Measurements from ENCODE around the gene OTOG. TPM values are rescaled to one million over a fixed set of nuclear protein-coding genes. Genes with fewer than 3 reads are reported as not detected.

The OTOG gene
- total RNA-seq, 2 experiments from 2014 or later: not detected

GRCh38 chr11:17646451-17647145, 99.5 kb downstream of the OTOG start:
- no peak overlapping the region for H3K27ac Mint-ChIP-seq
- H3K36me3 Mint-ChIP-seq (ENCODE audit: low read depth): no peaks in the 10 kb centered on the region
- no peaks in the 10 kb centered on the region for H3K9me3 Mint-ChIP-seq
- H3K4me3 Mint-ChIP-seq: no peak overlapping the region
- ChIA-PET POLR2A (no interaction called here), CTCF (no interaction called here)
- H3K4me1 Mint-ChIP-seq: no peaks in the 10 kb centered on the region
- H3K27me3 Mint-ChIP-seq: peaks cover 23% of the 10 kb centered on the region
- DNase-seq: no peak

- Mint-ChIP-seq H3K36me3 (ENCODE audit: low read depth) (no peaks in the 10 kb centered on the region), H3K27me3 (peaks cover 23% of the 10 kb centered on the region)
- CTCF ChIA-PET: no interaction called here
Measured at GRCh38 chr11:17648528-17648927, 101.5 kb downstream of the OTOG start.

GRCh38 chr11:17649261-17649660, 102.2 kb downstream of the OTOG start:
- CTCF ChIA-PET: no interaction called here
- Mint-ChIP-seq H3K36me3 (ENCODE audit: low read depth) (no peaks in the 10 kb centered on the region), H3K27ac (no peak overlapping the region), H3K9me3 (no peaks in the 10 kb centered on the region), H3K4me1 (no peaks in the 10 kb centered on the region), H3K27me3 (peaks cover 23% of the 10 kb centered on the region), H3K4me3 (no peak overlapping the region)
- no peak for DNase-seq
- POLR2A ChIA-PET: no interaction called here

More at GRCh38 chr11:17648528-17648927, 101.5 kb downstream of the OTOG start:
- no peaks in the 10 kb centered on the region for H3K4me1 Mint-ChIP-seq
- no peaks in the 10 kb centered on the region for H3K9me3 Mint-ChIP-seq
- H3K4me3 Mint-ChIP-seq: no peak overlapping the region
- POLR2A ChIA-PET: no interaction called here
- no peak overlapping the region for H3K27ac Mint-ChIP-seq
- no peak for DNase-seq

GRCh38 chr11:17649696-17650095, 102.6 kb downstream of the OTOG start:
- H3K9me3 Mint-ChIP-seq: no peaks in the 10 kb centered on the region
- DNase-seq: no peak
- no peaks in the 10 kb centered on the region for H3K36me3 Mint-ChIP-seq (ENCODE audit: low read depth)
- POLR2A ChIA-PET: no interaction called here
- H3K27me3 Mint-ChIP-seq: peaks cover 23% of the 10 kb centered on the region
- no peak overlapping the region for H3K27ac Mint-ChIP-seq
- H3K4me1 Mint-ChIP-seq: no peaks in the 10 kb centered on the region
- CTCF ChIA-PET: no interaction called here
- no peak overlapping the region for H3K4me3 Mint-ChIP-seq

GRCh38 chr11:17650127-17650911, 103.3 kb downstream of the OTOG start:
- ChIA-PET POLR2A (no interaction called here), CTCF (no interaction called here)
- H3K4me3 Mint-ChIP-seq: no peak overlapping the region
- no peak overlapping the region for H3K27ac Mint-ChIP-seq
- no peaks in the 10 kb centered on the region for H3K4me1 Mint-ChIP-seq
- DNase-seq: no peak
- H3K9me3 Mint-ChIP-seq: peaks cover 3% of the 10 kb centered on the region
- no peaks in the 10 kb centered on the region for H3K36me3 Mint-ChIP-seq (ENCODE audit: low read depth)
- peaks cover 29% of the 10 kb centered on the region for H3K27me3 Mint-ChIP-seq

- no peak for DNase-seq
- Mint-ChIP-seq H3K36me3 (ENCODE audit: low read depth) (no peaks in the 10 kb centered on the region), H3K27me3 (peaks cover 30% of the 10 kb centered on the region), H3K4me1 (no peaks in the 10 kb centered on the region), H3K4me3 (no peak overlapping the region), H3K9me3 (peaks cover 10% of the 10 kb centered on the region), H3K27ac (no peak overlapping the region)
- ChIA-PET CTCF (interaction anchor here (1.0 kb wide), 1 partner anchor 51 kb away, joined by 3 read pairs; no protein-coding TSS in a partner anchor), POLR2A (no interaction called here)
Measured at GRCh38 chr11:17651061-17651460, 104.0 kb downstream of the OTOG start.

DNA sequence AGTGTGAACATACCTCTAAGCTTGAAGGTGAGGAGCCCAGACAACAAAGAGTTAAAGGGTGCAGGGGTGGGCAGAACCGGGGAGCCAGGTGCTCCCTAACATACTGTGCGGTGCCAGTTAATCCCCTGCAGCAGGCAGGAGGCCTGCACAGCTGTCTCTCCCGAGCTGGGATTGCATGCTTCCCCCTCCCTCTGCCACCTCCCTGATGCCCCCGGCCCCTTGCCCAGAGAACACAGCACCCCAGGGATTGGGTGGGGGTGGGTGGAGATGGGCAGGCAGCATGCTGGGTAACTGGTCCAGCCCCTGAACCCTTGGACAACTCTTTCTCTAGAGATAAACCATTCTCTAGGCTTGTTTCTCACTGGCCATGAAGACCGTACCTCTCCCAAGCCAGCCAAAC, 104.6 kb downstream of the OTOG start:
- peaks cover 10% of the 10 kb centered on the region for H3K9me3 Mint-ChIP-seq
- H3K27me3 Mint-ChIP-seq: peaks cover 30% of the 10 kb centered on the region
- no peak overlapping the region for H3K4me3 Mint-ChIP-seq
- DNase-seq: no peak
- no peaks in the 10 kb centered on the region for H3K36me3 Mint-ChIP-seq (ENCODE audit: low read depth)
- POLR2A ChIA-PET: no interaction called here
- no peaks in the 10 kb centered on the region for H3K4me1 Mint-ChIP-seq
- no peak overlapping the region for H3K27ac Mint-ChIP-seq
- CTCF ChIA-PET: interaction anchor here (1.0 kb wide), 1 partner anchor 52 kb away, joined by 3 read pairs; no protein-coding TSS in a partner anchor

- H3K4me1 Mint-ChIP-seq: no peaks in the 10 kb centered on the region
- H3K36me3 Mint-ChIP-seq (ENCODE audit: low read depth): no peaks in the 10 kb centered on the region
- peaks cover 10% of the 10 kb centered on the region for H3K9me3 Mint-ChIP-seq
- H3K4me3 Mint-ChIP-seq: no peak overlapping the region
- ChIA-PET CTCF (interaction anchor here (1.0 kb wide), 1 partner anchor 27 kb away, joined by 3 read pairs; no protein-coding TSS in a partner anchor), POLR2A (no interaction called here)
- peaks cover 33% of the 10 kb centered on the region for H3K27me3 Mint-ChIP-seq
- no peak for DNase-seq
- no peak overlapping the region for H3K27ac Mint-ChIP-seq
Measured at GRCh38 chr11:17652556-17652955, 105.5 kb downstream of the OTOG start.

GRCh38 chr11:17653611-17654010, 106.6 kb downstream of the OTOG start:
- H3K36me3 Mint-ChIP-seq (ENCODE audit: low read depth): no peaks in the 10 kb centered on the region
- H3K4me3 Mint-ChIP-seq: no peak overlapping the region
- ChIA-PET CTCF (no interaction called here), POLR2A (no interaction called here)
- DNase-seq: no peak
- H3K27ac Mint-ChIP-seq: no peak overlapping the region
- H3K4me1 Mint-ChIP-seq: no peaks in the 10 kb centered on the region
- H3K9me3 Mint-ChIP-seq: peaks cover 10% of the 10 kb centered on the region
- peaks cover 37% of the 10 kb centered on the region for H3K27me3 Mint-ChIP-seq

- Mint-ChIP-seq H3K4me1 (no peaks in the 10 kb centered on the region), H3K27ac (no peak overlapping the region), H3K9me3 (peaks cover 10% of the 10 kb centered on the region), H3K27me3 (peaks cover 40% of the 10 kb centered on the region), H3K36me3 (ENCODE audit: low read depth) (no peaks in the 10 kb centered on the region), H3K4me3 (no peak overlapping the region)
- ChIA-PET POLR2A (no interaction called here), CTCF (interaction anchor here (0.5 kb wide), 1 partner anchor 480 kb away, joined by 3 read pairs; no protein-coding TSS in a partner anchor)
- no peak for DNase-seq
Measured at GRCh38 chr11:17655682-17656081, 108.6 kb downstream of the OTOG start.

DNA sequence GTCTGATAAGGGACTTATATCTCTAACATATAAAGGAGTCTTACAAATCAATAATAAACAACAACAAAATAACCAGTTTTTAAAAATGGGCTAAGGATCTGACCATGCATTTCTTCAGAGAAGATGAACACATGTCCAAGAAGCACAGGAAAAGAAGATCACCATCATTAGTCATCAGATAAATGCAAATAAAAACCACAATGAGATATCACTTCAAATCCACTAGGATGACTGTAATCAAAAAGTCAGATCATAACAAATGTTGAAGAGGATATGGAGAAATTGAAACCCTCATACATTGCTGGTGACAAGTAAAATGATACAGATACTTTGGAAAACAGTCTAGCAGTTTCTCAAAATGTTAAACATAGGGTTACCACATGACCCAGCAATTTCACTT, 111.2 kb downstream of the OTOG start:
- Mint-ChIP-seq H3K9me3 (peaks cover 10% of the 10 kb centered on the region), H3K4me3 (no peak overlapping the region), H3K27ac (no peak overlapping the region), H3K27me3 (peaks cover 48% of the 10 kb centered on the region), H3K36me3 (ENCODE audit: low read depth) (no peaks in the 10 kb centered on the region), H3K4me1 (no peaks in the 10 kb centered on the region)
- POLR2A ChIA-PET: no interaction called here
- CTCF ChIA-PET: no interaction called here
- DNase-seq: no peak

- no peak for DNase-seq
- ChIA-PET CTCF (no interaction called here), POLR2A (interaction anchor here (0.6 kb wide), 1 partner anchor 1061 kb away, joined by 3 read pairs; no protein-coding TSS in a partner anchor)
- Mint-ChIP-seq H3K27ac (no peak overlapping the region), H3K4me3 (no peak overlapping the region), H3K27me3 (peaks cover 31% of the 10 kb centered on the region), H3K36me3 (ENCODE audit: low read depth) (no peaks in the 10 kb centered on the region), H3K4me1 (no peaks in the 10 kb centered on the region), H3K9me3 (no peaks in the 10 kb centered on the region)
Measured at GRCh38 chr11:17668166-17668565, 121.1 kb downstream of the OTOG start.

GRCh38 chr11:17672469-17672868, 125.4 kb downstream of the OTOG start:
- no peak for DNase-seq
- H3K27me3 Mint-ChIP-seq: peaks cover 27% of the 10 kb centered on the region
- no peak overlapping the region for H3K27ac Mint-ChIP-seq
- H3K4me1 Mint-ChIP-seq: no peaks in the 10 kb centered on the region
- H3K9me3 Mint-ChIP-seq: peaks cover 2% of the 10 kb centered on the region
- ChIA-PET CTCF (no interaction called here), POLR2A (no interaction called here)
- no peaks in the 10 kb centered on the region for H3K36me3 Mint-ChIP-seq (ENCODE audit: low read depth)
- H3K4me3 Mint-ChIP-seq: no peak overlapping the region

All from activated CD4-positive, alpha-beta T cell treated with anti-CD3 and anti-CD28 coated beads, Interleukin-2, amount 10 ng/mL, durations not matched to agents 7 days and 5 days (primary cell).